ENCODE data around the gene EDAR. TPM values are rescaled to one million over a fixed set of nuclear protein-coding genes. Genes with fewer than 3 reads are reported as not detected.

EDAR gene
- polyA plus RNA-seq, 1 of the 3 experiments (the other 2 are of a cell fraction), result not detected

GRCh38 chr2:108923736-108924579, 65.1 kb downstream of the EDAR start:
- Histone ChIP-seq H3K27me3 (ENCODE audit: insufficient read depth) (no peaks in the 10 kb centered on the region; the same call in 1 of the 2 replicates), H3K9me2 (no peaks in the 10 kb centered on the region), H3K9me3 (no peaks in the 10 kb centered on the region), H2AFZ (ENCODE audit: low read depth) (no peak overlapping the region), H3K4me1 (ENCODE audit: control insufficient read depth in 1 of 2, insufficient read depth in 2 of 2, low read depth in 1 of 2, low read length in 1 of 2) (no peaks in the 10 kb centered on the region; a peak in 1 of 4 replicates), H3K4me2 (no peak overlapping the region), H3K4me3 (ENCODE audit: low read depth in 2 of 2, low read length in 1 of 2) (no peak overlapping the region), H3K9ac (no peak overlapping the region), H3K79me2 (ENCODE audit: insufficient read depth) (no peaks in the 10 kb centered on the region), H4K20me1 (ENCODE audit: insufficient read depth) (no peaks in the 10 kb centered on the region), H3F3A (replicated peaks; ENCODE audit: insufficient read depth) (no peaks in the 10 kb centered on the region), H3K27ac (ENCODE audit: low read depth in 2 of 2, low read length in 1 of 2) (no peak overlapping the region), H3K36me3 (replicated peaks in 1 of 2; ENCODE audit: control insufficient read depth in 1 of 2, insufficient read depth in 2 of 2, low read length in 1 of 2) (no peaks in the 10 kb centered on the region)
- TF ChIP-seq MEF2A (IDR thresholded peaks at IDR 0.05; ENCODE audit: borderline replicate concordance, low read depth), result no peak
- ChIA-PET POLR2A (no interaction called here), CTCF (interaction anchor here (1.3 kb wide), 1 partner anchor 10 kb away, joined by 4 read pairs; no protein-coding TSS in a partner anchor)
- 81% methylated on average over 11 of the region's 13 CpGs for WGBS (ENCODE audit: low lambda C conversion rate)
- no peak for DNase-seq

GRCh38 chr2:108923019-108923700, 65.9 kb downstream of the EDAR start:
- no peaks in the 10 kb centered on the region; a peak in 1 of 4 replicates for H3K4me1 ChIP-seq (ENCODE audit: control insufficient read depth in 1 of 2, insufficient read depth in 2 of 2, low read depth in 1 of 2, low read length in 1 of 2)
- ChIA-PET CTCF (interaction anchor here (1.3 kb wide), 1 partner anchor 9 kb away, joined by 4 read pairs; no protein-coding TSS in a partner anchor), POLR2A (no interaction called here)
- H3K9me2 ChIP-seq, result no peaks in the 10 kb centered on the region
- no peaks in the 10 kb centered on the region for H4K20me1 ChIP-seq (ENCODE audit: insufficient read depth)
- no peak overlapping the region for H3K4me2 ChIP-seq
- H2AFZ ChIP-seq (ENCODE audit: low read depth), result no peak overlapping the region
- no peaks in the 10 kb centered on the region for H3F3A ChIP-seq (replicated peaks; ENCODE audit: insufficient read depth)
- H3K27me3 ChIP-seq (ENCODE audit: insufficient read depth), result no peaks in the 10 kb centered on the region; the same call in 1 of the 2 replicates
- no peak overlapping the region for H3K9ac ChIP-seq
- no peak for TF ChIP-seq ZBTB33 (IDR thresholded peaks at IDR 0.05; ENCODE audit: borderline replicate concordance, low read depth)
- TF ChIP-seq CTCF (IDR thresholded peaks at IDR 0.05), result no peak
- no peak for TF ChIP-seq GABPA (IDR thresholded peaks at IDR 0.05; ENCODE audit: low read depth)
- no peak for TF ChIP-seq FOSL2 (IDR thresholded peaks at IDR 0.05; ENCODE audit: borderline replicate concordance, low read depth)
- TF ChIP-seq USF2 (IDR thresholded peaks at IDR 0.05; ENCODE audit: borderline replicate concordance, low read depth, low read length), result no peak
- no peak for TF ChIP-seq IRF3 (IDR thresholded peaks at IDR 0.05; ENCODE audit: low read depth, low read length)
- TF ChIP-seq JUND (IDR thresholded peaks at IDR 0.05), result no peak
- TF ChIP-seq CHD2 (IDR thresholded peaks at IDR 0.05; ENCODE audit: low read length, partially characterized antibody), result no peak
- no peak for TF ChIP-seq YY1 (IDR thresholded peaks at IDR 0.05; ENCODE audit: low read depth)
- TF ChIP-seq FOXJ3 (CRISPR knock-in tag; IDR thresholded peaks at IDR 0.05), result no peak
- TF ChIP-seq EZH2phosphoT487 (IDR thresholded peaks at IDR 0.05; ENCODE audit: borderline replicate concordance, low read depth), result no peak
- DNase-seq, result no peak
- 76% methylated on average over 11 of the region's 12 CpGs for WGBS (ENCODE audit: low lambda C conversion rate)
- no peak overlapping the region for H3K27ac ChIP-seq (ENCODE audit: low read depth in 2 of 2, low read length in 1 of 2)
- H3K9me3 ChIP-seq, result no peaks in the 10 kb centered on the region
- H3K79me2 ChIP-seq (ENCODE audit: insufficient read depth), result no peaks in the 10 kb centered on the region
- H3K36me3 ChIP-seq (replicated peaks in 1 of 2; ENCODE audit: control insufficient read depth in 1 of 2, insufficient read depth in 2 of 2, low read length in 1 of 2), result no peaks in the 10 kb centered on the region
- H3K4me3 ChIP-seq (ENCODE audit: low read depth in 2 of 2, low read length in 1 of 2), result no peak overlapping the region
